MM.1S (cell line): ENCODE results near the gene CDIPT.

Experiments
- EZH2 ChIP-seq: fragments of 300-600 bp; sonication (generic); optimal IDR thresholded peaks from 2 replicates; pipeline ENCODE3; 2017; ENCODE audit warnings: low read depth, mild to moderate bottlenecking, antibody characterized with exemption, low read length, mixed read lengths
- TF ChIP-seq, protein P1 (sequence below): fragments of 300-600 bp; sonication (generic); IDR thresholded peaks from 2 replicates; pipeline ENCODE4 v1.5.1; 2016; ENCODE audit warnings: antibody characterized with exemption, low read length, mixed read lengths

- TF ChIP-seq, protein P1, sequence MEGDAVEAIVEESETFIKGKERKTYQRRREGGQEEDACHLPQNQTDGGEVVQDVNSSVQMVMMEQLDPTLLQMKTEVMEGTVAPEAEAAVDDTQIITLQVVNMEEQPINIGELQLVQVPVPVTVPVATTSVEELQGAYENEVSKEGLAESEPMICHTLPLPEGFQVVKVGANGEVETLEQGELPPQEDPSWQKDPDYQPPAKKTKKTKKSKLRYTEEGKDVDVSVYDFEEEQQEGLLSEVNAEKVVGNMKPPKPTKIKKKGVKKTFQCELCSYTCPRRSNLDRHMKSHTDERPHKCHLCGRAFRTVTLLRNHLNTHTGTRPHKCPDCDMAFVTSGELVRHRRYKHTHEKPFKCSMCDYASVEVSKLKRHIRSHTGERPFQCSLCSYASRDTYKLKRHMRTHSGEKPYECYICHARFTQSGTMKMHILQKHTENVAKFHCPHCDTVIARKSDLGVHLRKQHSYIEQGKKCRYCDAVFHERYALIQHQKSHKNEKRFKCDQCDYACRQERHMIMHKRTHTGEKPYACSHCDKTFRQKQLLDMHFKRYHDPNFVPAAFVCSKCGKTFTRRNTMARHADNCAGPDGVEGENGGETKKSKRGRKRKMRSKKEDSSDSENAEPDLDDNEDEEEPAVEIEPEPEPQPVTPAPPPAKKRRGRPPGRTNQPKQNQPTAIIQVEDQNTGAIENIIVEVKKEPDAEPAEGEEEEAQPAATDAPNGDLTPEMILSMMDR: no peak
- no peak for TF ChIP-seq EZH2
Observed at GRCh38 chr16:29849505-29849904, 13.5 kb downstream of the CDIPT start.
